ENCODE measurements around the gene KIF16B.

KIF16B gene

DNA sequence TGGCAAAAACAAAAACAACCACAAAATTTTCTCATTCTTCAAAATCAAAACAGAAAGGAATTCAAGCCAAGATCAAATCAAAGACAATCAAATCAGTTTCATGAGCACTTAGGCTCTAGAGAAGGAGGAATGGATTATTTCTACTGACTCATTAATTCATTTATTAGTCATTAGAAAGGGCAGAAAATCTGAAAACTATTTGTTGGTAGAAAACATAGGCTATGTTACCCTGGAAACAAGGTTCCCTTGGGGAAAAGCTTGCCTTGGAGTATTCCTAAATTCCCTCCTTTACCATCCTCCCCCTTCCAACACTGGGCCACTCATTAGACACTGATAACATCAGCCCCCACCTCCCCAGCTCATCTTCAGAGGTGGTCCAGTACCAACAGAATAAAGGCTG is 17.5 kb downstream of the KIF16B start:
- no peak for DNase-seq (ENCODE audit: low spot score)

DNA sequence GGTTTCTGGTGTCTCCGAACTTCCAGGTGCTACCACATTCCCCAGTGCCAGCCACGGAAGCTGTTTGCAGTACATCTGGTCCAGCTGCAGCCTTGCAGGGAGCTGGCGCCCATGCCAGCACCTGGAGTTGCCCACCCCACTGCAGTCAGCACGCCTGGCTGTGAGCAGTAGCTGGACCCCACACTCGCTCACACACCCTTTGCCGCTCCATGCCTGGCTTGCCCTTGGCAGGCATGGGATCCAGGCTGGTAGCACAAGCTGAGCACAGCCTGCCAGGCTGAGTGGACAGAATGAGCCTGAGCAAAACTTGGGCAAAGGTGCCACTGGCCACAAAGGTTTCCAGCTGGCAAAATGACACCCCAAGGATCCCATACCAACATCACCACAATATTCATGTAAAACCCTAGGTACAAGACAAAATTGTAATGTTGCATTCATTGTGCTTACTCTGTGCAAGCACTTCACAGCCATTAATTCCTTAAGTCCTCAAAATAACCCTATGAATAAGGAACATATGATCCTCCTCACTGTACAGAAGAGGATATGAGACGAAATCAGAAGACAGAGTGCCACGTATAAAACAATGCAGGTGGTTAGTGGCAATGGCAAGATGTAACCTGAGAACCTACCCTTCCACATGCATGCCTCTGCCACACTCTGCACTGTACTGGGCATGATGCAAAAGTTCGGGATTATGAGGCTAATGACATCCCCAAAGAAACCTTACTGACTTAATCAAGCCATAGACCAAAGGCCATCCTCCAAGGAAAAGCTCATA is 18.3 kb downstream of the KIF16B start:
- DNase-seq (ENCODE audit: low spot score), result no peak

DNA sequence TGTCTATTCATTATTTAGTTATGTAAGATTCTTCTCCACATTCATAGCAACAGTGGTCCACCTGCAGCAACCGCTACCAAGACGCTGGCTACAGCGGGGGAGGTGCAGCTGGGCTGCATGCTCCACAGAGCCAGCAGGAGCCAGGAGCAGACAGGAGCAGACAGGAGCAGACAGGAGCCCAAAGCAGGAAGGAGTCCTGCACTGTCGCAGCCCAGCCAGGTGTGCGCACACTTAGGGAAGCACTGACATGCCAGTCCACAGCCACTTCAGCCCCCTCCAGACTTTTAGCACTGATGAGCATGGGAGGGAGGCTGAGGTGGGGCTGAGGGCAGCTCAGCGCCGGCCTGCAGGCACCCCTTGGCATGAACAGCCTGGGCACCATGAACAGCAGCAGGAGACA is 19.6 kb downstream of the KIF16B start:
- no peak for DNase-seq (ENCODE audit: low spot score)

DNA sequence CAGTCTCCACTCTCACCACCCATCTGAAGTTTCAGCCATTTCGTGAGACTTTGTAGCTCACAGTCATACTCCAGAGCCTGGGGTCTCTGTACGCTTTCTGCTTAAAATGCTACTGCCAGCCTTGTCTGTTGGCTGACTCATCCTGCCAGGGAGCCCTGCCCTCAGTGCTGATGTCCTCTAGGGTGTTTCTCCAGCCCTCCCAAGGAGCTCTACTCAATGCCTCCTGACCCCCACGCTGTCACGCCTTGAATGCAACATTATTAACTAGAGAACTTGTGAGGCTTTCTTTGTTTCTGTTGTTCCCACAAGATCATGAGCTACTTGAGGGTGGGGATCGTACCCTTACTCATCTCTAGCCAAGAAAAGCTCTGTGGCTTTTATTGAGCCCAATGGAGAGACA is 20.1 kb downstream of the KIF16B start:
- no peak for DNase-seq (ENCODE audit: low spot score)

DNA sequence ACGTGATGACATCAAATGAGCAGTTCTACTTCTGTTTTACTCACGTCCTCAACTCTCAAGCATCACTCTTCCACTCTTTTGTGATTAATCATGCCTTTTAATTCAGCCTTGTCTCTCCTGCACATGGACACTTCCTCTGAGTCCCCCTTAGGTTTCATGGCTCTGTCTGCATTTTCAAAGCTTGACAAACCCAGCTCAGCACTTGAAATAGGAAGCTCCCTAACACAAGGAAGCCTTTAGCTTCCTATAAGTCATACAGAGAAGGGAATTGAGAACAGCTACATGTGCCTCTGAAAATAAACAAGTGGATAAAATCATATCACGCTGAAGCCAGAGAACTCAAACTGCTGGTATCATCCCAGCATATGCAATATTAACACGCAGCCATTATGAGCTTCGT is 21.2 kb downstream of the KIF16B start:
- DNase-seq (ENCODE audit: low spot score), result no peak

DNA sequence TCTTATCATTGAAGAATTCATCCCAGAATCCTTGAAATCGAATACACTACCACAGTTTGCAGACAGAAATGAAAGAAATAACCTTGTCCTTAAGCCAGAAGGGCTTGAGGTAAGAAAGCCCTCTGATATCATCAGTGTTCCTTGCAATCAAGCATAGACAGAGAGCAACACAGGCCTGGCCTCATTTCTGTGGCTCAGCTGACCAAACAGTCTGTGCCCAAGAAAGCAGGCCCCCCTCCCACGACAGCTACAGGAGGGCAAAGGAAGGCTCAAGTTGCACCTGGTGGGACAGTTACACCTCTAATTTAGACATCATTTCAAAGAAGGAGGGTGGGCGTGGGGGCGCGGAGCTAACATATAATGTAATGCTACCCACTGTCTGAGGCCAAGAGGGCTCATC is 21.6 kb downstream of the KIF16B start:
- no peak for DNase-seq (ENCODE audit: low spot score)

DNA sequence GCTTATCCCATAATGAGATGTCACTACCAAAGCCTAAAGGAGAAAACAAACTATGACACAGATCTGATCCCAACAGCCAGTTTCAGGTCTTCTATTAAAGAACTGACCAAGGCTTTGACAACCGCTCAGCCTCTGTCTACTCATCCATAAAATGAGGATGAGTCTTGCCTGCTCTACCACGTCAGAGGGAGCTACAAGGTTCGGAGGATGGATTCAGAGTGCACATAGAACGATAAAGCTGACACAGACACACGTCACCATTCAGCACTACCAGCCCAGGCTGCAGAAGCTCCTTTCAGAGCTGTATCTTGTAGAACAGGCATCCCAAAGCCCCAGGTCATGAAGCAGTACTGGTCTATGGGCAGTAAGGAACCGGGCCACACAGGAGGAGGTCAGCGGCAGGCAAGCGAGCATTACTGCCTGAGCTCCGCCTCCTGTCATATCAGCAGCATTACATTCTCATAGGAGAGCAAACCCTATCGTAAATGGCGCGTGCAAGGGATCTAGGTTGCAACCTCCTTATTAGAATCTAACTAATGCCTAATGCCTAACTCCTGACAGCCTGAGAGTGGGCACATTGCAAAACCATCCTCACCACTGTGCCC is 25.1 kb downstream of the KIF16B start:
- DNase-seq (ENCODE audit: low spot score), result no peak

DNA sequence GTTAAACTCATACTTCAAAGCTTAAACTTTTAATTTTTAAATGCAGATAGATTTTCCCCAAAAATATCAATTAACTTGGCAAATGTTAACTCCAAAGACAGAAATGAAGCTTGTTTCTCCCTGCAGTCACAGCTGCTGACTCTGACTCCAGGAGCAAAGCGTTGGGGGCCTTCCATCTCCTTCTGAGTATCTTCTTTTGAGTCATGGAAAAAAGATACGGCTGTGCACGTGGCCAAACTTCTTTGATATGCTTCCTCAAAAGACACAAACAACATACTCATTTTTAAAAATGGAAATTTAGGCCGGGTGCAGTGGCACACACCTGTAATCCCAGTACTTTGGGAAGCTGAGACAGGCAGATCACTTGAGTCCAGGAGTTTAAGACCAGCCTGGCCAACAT is 28.3 kb downstream of the KIF16B start:
- no peak for DNase-seq (ENCODE audit: low spot score)

DNA sequence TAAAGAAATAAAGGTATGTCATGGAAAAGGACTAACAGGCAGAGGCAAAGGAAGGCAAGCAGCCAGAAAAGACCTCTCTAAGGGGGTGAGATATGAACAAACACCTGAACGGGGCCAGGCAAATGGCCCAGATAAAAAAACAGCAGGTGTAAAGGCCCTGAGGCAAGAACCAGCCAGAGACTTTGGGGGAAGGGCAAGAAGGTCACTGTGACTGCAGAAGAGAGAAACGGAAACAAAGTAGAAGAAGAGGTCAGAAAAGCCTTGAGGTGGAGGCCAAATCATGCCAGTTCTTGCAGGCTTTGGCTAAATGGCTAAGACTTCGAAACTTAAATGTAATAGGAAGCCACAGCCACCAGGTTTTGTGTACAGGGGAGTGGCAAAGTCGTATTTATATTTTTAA is 30.8 kb downstream of the KIF16B start:
- no peak for DNase-seq (ENCODE audit: low spot score)

DNA sequence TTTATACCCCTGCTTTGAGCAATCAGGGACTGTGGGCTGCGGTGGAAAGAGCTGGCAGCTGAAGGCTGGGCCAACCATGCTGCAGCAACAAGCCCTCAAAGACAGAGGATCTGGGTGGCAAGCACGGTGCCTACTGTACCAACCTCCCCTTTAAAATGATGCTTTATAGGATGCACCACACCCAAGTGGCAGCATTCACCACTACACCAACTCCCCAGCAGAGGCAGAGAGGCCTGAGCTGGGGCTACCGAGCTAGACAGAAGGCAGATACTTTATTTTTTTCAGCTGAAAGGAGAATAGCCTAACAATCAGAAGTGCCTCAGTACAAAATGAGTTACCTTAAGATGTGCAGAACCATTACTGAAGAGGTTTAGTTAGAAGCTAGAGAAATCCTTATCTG is 31.4 kb downstream of the KIF16B start:
- no peak for DNase-seq (ENCODE audit: low spot score)

DNA sequence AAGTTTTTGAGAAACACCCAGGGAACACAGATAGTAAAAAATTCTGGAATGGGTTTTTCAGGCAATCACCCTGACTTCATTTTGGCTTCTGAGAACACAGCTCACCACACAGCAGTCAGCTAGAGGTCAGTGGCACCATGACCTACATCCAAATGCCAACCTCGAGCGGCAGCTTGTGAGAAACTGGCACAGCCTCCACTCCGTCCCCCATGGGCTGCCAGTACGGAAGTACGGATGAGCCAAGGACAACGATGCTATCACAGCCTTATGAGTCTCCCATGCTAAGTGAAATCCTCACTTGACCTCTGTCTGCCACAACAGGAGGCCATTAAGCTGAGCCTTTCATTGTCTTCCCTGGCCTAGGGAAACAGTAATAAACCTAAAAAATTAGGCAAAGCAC is 32.0 kb downstream of the KIF16B start:
- no peak for DNase-seq (ENCODE audit: low spot score)

DNA sequence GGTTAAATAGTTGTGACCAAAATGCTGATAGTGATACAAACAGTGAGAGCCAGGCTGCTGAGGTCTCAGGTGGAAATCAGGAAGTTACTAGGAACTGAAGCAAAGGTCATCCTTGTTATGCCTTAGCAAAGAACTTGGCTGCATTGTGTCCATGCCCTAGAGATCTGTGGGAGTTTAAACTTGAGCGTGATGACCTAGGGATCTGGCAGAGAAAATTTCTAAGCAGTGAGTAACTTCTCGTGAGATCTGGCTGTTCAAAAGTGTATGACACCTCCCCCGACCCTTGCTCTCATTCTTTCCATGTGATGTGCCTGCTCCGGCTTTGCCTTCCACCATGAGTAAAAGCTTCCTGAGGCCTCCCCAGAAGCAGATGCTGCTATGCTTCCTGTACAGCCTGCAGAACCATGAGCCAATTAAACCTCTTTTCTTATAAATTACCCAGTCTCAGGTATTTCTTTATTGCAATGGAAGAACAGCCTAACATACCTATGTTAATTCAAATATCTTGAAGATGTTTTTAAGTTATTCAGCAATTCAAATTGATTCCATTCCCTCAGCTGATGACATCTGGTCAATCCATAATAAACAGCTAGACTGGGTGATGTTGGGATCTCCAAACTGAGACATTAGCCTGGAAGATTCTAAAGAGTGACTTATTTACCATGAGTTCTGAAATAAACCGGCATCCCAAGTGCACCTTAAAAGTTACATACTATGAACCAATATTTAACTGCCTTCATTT is 33.8 kb downstream of the KIF16B start:
- no peak for DNase-seq (ENCODE audit: low spot score)

DNA sequence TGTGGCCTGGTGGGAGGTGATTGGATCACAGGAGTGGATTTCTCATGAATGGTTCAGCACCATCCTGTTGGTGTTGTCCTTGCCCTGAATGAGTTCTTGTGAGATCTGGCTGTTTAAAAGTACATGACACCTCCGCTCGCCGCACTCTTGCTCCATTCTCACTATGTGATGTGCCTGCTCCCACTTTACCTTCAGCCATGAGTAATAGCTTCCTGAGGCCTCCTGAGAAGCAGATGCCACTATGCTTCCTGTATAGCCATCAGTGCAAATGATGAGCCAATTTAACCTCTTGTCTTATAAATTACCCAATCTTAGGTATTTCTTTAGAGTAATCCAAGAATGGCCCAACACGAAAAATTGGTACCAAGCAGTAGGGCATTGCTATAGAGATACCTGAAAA is 34.5 kb downstream of the KIF16B start:
- DNase-seq (ENCODE audit: low spot score), result no peak

DNA sequence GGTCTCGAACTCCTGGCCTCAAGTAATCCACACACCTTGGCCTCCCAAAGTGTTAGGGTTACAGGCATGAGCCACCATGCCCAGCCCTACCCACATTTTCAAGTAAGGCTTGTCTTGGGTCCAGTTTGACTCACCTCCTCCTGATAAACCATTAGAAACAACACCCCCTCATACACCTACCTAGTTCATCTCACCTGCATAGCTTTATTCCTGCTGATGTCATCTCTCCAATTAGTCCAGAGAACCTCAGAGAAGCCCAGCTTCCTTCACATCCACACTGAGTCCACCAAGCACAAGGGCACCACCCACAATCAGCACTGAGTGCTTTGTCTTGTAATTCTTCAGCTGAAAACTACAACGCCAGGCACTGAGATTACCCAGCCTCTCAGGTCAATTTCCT is 35.3 kb downstream of the KIF16B start:
- no peak for DNase-seq (ENCODE audit: low spot score)

DNA sequence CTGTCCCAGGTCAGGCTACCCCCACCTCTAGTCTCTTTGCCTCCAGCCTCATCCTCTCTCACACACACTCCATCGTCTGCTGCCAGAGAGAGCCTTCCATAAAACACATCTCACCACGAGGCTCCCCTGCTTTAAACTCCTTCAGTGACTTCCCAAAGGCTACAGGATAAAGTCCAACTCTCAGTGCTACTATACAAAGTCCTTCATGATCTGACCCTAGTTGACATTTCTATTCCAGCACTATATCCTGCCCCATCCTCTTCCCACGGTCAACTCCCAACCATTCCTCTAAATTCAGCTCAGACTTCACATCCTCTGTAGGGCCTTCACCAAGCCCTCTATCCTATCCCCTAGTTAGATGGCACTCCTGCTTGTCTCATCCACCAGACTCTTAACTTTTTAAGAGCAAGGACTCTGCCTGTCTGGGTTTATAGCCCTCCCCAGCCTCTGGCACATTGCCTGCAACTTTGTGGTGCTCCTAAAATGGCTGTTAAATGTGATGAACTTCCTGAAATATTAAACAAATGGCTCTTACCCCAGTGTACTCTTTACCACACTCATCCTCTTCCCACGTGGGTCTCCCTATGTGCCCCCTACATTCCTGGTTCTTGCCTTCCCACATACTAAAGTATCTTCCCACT is 36.1 kb downstream of the KIF16B start:
- no peak for DNase-seq (ENCODE audit: low spot score)

DNA sequence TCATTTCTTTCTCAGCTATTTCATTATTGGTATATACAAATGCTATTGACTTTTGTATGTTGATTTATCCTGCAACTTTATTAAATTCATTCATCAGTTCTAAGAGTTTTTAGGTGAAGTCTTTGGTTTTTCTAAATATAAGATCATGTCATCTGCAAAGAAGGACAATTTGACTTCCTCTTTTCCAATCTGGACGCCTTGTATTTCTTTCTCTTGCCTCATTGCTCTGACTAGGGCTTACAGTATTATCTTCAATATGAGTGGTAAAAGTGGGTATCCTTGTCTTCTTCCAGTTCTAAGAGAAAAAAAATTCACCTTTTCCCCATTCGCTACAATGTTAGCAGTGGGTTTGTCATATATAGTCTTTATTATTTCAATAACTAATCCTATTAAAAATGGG is 38.0 kb downstream of the KIF16B start:
- no peak for DNase-seq (ENCODE audit: low spot score)

DNA sequence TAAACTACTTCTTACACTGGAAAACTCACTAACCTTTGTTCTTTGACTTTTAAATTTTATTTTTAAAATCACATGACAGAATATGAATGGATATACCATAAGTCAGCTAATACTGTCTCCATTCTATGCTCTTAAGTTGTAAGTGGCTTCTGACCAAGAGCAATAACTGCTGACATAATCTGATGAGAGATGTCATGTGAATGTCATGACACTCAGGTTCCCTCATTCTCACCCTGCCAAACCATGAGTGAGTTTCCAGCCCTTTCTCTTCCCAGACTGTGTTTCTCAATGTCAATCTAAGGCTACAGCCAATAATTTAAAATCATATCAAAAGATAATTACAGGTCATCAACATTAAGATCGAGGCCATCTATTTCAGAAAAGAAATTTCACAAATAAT is 39.7 kb downstream of the KIF16B start:
- DNase-seq (ENCODE audit: low spot score), result no peak

DNA sequence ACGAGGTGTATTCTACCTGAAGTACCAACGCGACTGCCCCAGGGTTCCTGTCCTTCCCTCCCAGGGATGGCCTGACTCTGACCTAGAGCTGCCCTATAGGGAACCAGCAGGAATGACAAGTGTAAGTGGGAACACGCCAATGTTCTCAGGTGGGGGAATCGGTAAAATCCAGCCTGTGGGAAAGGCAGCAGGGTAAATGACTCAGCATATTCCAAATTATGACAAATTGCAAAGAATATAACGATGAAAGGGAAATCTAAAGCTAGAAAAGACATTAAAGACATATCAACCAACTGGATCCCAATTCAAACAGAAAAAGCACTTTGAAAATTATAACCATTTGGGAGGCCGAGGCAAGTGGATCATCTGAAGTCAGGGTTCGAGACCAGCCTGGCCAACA is 41.8 kb downstream of the KIF16B start:
- DNase-seq (ENCODE audit: low spot score), result no peak

DNA sequence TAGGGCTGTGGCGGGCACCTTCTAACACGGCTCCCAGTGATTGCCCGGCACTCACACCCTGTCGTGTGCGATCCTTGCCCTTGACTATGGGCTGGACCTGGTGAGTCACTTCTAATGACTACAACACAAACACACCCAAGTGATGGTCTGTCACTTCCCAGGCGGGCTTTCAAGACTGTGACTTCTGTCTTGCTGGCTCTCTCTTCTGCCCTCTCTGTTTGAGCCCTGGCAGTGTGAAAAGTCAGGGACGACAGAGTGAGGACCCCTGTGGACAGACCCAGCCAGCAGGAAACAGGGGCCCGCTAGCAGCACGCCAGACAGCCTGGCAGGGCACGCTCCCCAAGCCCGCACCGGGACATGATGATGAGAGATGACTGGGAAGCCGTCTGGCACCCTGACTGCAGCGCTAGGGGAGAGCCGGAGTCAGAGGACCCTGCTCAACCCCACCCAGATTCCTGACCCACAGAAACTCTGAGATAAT is 43.0 kb downstream of the KIF16B start:
- no peak for DNase-seq (ENCODE audit: low spot score)

DNA sequence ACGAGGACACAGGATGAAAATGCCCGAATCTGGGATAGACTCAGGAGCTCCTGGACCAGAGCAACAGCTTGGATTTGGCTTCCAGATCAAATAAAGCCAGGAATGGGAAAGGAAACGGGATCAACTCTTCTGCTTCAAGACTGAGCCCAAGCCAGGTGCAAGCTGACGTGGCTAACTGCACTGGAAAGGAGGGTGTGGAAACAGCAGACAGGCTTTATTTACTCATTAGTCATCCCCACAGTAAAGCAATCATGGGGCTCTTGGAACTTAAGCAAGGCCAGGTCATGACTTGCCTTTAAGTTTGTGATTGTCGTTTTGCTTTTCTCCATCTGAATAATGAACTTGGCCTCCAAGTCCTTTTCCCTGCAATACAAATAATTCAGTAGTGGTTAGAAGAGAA is 45.2 kb downstream of the KIF16B start:
- peak; percentile 51 for DNase-seq (ENCODE audit: low spot score)

DNA sequence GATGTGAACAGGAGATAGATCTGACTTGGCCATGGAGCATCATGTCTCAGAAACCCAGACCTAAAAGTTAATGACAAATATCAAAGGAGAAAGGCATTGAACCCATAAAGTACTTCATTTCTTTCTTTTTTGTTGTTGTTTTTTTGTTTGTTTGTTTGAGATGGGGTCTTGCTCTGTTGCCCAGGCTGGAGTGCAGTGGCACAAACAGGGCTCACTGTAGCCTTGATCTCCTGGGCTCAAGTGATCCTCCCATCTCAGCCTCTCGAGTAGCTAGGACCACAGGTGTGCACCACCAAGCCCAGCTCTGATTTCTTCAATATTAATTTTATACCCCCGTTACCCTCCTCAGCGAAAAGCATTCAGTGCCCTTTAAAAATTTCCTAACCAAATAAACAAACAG is 45.8 kb downstream of the KIF16B start:
- DNase-seq (ENCODE audit: low spot score), result no peak

DNA sequence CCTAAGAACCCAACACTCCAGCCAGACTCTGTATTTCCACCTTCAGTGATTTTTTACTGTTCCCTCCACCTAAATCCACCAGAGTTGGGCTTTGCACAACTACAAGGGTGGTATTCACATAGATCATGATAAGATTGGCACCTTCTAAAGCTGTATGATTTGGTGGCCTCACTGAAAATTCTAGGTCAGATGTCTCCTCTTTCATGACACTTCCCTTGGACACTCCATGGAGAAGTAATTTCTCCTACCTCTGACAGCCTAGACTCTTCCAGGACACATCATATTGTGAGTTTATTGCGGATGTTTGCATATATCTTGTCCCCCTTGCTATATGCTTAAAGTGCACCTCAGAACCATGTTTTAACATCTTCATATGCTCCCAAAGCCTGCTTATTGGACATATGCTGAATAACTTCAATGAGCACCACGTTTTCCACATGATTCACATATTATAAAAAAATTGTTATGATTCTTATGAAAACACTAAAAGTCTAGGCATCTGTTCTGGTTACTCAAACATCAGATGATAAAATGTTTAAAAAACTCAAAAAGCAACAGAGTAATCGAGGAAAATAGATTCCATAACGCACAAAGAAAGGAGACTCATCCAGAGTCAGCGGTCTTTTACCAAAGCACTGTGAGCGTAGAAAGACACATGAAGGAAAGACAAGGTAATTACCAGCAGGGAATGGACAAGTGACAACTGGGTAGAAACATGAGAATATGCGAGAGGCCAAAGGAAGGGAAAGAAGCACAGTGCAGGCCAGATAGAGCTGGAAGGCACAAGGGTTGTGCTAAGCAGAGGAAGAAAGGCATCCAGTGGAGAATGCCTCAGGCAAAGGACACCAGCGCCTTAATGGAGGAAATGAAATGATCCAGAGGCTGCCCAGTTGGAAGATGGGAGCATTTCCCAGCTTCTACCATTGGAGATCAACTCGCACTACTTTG is 46.5 kb downstream of the KIF16B start:
- DNase-seq (ENCODE audit: low spot score), result no peak
